ENCODE measurements around the gene SULT1E1. TPM values are rescaled to one million over a fixed set of nuclear protein-coding genes. Genes with fewer than 3 reads are reported as not detected.
"Not testable (repeated sequence)": the region's sequence is repeated elsewhere in the genome, so short reads cannot be mapped to it uniquely, and the experiment has no call there.

SULT1E1 gene
- polyA plus RNA-seq, 2 of the 4 experiments (the other 2 are of a cell fraction), result 0.08 TPM; not detected in 1

DNA sequence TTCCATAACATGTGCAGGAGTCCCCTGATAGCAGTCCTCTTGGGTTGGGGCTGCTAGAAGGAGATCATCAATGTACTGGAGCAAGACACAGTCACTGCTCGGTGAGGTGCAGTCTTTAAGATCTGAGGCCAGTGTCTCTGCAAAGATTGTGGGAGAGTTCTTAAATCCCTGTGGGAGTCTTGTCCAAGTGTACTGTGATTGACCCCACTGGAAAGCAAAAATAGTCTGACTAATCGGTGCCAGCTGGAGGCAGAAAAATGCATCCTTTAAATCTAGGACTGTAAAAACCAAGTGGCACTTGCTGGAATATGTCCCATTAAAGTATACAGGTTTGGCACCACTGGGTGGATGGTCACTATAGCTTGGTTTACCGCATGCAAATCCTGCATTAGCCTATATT, 31.1 kb downstream of the SULT1E1 start:
- DNase-seq (ENCODE audit: low read depth in 1 of 2, low spot score in 1 of 2) (no peak), ATAC-seq (no peak), FAIRE-seq (no peak)
- TF ChIP-seq HEYL (CRISPR knock-in tag; IDR thresholded peaks at IDR 0.05) (no peak), SREBF2 (IDR thresholded peaks at IDR 0.05) (no peak), SMC3 (IDR thresholded peaks at IDR 0.05) (no peak), TFCP2L1 (CRISPR knock-in tag; IDR thresholded peaks at IDR 0.05) (no peak), JUNB (IDR thresholded peaks at IDR 0.05) (no peak), KDM1A (IDR thresholded peaks at IDR 0.05; ENCODE audit: low read depth) (no peak), NR3C1 (IDR thresholded peaks at IDR 0.05) (no peak), EHF (CRISPR knock-in tag; IDR thresholded peaks at IDR 0.05) (no peak), NFE2L2 (conservative IDR thresholded peaks at IDR 0.05; ENCODE audit: low read length) (no peak), RNF2 (IDR thresholded peaks at IDR 0.05; ENCODE audit: borderline replicate concordance, low read depth) (no peak), CEBPB (IDR thresholded peaks at IDR 0.05) (no peak), NPAS2 (CRISPR knock-in tag; IDR thresholded peaks at IDR 0.05; ENCODE audit: borderline replicate concordance) (no peak), FOXS1 (CRISPR knock-in tag; IDR thresholded peaks at IDR 0.05) (no peak), HDAC2 (IDR thresholded peaks at IDR 0.05) (no peak)
- TF ChIP-seq, protein P1, sequence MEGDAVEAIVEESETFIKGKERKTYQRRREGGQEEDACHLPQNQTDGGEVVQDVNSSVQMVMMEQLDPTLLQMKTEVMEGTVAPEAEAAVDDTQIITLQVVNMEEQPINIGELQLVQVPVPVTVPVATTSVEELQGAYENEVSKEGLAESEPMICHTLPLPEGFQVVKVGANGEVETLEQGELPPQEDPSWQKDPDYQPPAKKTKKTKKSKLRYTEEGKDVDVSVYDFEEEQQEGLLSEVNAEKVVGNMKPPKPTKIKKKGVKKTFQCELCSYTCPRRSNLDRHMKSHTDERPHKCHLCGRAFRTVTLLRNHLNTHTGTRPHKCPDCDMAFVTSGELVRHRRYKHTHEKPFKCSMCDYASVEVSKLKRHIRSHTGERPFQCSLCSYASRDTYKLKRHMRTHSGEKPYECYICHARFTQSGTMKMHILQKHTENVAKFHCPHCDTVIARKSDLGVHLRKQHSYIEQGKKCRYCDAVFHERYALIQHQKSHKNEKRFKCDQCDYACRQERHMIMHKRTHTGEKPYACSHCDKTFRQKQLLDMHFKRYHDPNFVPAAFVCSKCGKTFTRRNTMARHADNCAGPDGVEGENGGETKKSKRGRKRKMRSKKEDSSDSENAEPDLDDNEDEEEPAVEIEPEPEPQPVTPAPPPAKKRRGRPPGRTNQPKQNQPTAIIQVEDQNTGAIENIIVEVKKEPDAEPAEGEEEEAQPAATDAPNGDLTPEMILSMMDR (IDR thresholded peaks at IDR 0.05), result no peak
- TF ChIP-seq, protein P2, sequence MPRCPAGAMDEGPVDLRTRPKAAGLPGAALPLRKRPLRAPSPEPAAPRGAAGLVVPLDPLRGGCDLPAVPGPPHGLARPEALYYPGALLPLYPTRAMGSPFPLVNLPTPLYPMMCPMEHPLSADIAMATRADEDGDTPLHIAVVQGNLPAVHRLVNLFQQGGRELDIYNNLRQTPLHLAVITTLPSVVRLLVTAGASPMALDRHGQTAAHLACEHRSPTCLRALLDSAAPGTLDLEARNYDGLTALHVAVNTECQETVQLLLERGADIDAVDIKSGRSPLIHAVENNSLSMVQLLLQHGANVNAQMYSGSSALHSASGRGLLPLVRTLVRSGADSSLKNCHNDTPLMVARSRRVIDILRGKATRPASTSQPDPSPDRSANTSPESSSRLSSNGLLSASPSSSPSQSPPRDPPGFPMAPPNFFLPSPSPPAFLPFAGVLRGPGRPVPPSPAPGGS (IDR thresholded peaks at IDR 0.05), result no peak
- TF ChIP-seq, protein P3, sequence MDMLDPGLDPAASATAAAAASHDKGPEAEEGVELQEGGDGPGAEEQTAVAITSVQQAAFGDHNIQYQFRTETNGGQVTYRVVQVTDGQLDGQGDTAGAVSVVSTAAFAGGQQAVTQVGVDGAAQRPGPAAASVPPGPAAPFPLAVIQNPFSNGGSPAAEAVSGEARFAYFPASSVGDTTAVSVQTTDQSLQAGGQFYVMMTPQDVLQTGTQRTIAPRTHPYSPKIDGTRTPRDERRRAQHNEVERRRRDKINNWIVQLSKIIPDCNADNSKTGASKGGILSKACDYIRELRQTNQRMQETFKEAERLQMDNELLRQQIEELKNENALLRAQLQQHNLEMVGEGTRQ (IDR thresholded peaks at IDR 0.05), result no peak
- TF ChIP-seq, protein P4, sequence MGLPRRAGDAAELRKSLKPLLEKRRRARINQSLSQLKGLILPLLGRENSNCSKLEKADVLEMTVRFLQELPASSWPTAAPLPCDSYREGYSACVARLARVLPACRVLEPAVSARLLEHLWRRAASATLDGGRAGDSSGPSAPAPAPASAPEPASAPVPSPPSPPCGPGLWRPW (IDR thresholded peaks at IDR 0.05), result no peak
- TF ChIP-seq, protein P5, sequence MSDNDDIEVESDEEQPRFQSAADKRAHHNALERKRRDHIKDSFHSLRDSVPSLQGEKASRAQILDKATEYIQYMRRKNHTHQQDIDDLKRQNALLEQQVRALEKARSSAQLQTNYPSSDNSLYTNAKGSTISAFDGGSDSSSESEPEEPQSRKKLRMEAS (IDR thresholded peaks at IDR 0.05), result no peak
- no peak overlapping the region for H3K4me3 ChIP-seq
- H3K4me2 ChIP-seq, result no peak overlapping the region
- CTCF ChIA-PET, result no interaction called here
- no peak overlapping the region for H3K27ac ChIP-seq
- WGBS (ENCODE audit: missing lambda C conversion rate), result 53% methylated on average over 3 of the region's 3 CpGs
- H3K4me1 ChIP-seq, result no peaks in the 10 kb centered on the region
- POLR2A ChIA-PET, result no interaction called here
- H3K9me3 ChIP-seq, result no peaks in the 10 kb centered on the region

DNA sequence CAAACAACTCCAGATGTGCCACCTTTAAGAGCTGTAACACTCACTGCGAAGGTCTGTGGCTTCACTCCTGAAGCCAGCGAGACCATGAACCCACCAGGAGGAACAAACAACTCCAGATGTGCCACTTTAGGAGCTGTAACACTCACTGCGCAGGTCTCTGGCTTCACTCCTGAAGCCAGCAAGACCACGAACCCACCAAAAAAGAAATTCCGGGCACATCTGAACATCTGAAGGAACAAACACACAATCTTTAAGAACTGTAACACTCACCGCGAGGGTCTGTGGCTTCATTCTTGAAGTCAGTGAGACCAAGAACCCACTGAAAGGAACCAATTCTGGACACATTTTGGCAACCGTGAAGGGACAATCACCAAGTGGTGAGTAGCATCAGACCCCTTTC, 34.9 kb downstream of the SULT1E1 start:
- ATAC-seq; H3K4me2 ChIP-seq; DNase-seq (ENCODE audit: low read depth in 1 of 2, low spot score in 1 of 2); FAIRE-seq; H3K4me3 ChIP-seq; H3K27ac ChIP-seq; POLR2A ChIA-PET; H3K4me1 ChIP-seq; H3K9me3 ChIP-seq; CTCF ChIA-PET: not testable (repeated sequence)
- 71% methylated on average over 7 of the region's 8 CpGs for WGBS (ENCODE audit: missing lambda C conversion rate)

DNA sequence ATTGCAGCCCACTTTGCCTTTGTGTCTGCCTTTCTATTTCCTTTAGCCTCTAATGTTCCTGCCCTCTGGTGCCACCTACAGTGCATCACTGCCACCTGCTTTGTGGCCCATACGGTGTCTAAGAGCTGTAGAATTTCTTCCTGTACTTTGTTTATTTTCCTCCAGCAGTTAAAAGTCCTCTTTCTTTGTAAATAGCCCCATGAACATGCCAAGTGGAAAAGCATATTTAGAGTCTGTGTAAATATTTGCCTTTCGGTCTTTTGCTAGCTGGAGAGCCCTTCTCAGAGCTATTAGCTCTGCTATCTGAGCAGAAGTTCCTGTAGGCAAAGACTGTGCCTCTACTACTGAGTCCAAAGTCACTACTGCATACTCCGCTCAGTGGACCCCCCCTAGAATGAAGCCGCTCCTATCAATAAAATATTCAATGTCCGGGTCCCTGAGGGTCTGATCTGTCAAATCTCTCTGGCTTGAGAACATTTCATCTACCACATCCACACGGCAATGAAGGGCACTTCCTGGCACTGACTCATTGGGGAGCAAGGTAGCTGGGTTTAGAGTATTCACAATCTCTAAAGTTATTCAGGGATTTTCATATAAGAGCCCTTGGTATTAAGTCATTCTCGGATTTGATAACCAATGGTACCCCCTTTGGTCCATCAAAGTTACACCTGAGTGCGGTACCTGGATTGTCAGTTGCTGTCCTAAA, 36.3 kb downstream of the SULT1E1 start:
- DNase-seq (ENCODE audit: low read depth in 1 of 2, low spot score in 1 of 2) (peak in 1 of 2 experiments; percentile 40), ATAC-seq (peak; percentile 70 to 74; a peak in 5 of 6 replicates), FAIRE-seq (no peak)
- Histone ChIP-seq H3K4me1 (no peaks in the 10 kb centered on the region), H3K4me2 (no peak overlapping the region), H3K27ac (no peak overlapping the region), H3K4me3 (no peak overlapping the region), H3K9me3 (no peaks in the 10 kb centered on the region)
- CTCF ChIA-PET, result no interaction called here
- POLR2A ChIA-PET, result no interaction called here
- no peak for TF ChIP-seq JUN (IDR thresholded peaks at IDR 0.05)
- TF ChIP-seq RAD21 (conservative IDR thresholded peaks at IDR 0.05 in 1 of 2, IDR thresholded peaks at IDR 0.05 in 1 of 2), result peak in 1 of 2 experiments; percentile 19; a peak in 1 of 5 replicates
- WGBS (ENCODE audit: missing lambda C conversion rate), result 35% methylated on average over 7 of the region's 8 CpGs
